Type B pancreatic cell (in vitro differentiated cells): ENCODE measurements around the gene DENND1B. TPM values are rescaled to one million over a fixed set of nuclear protein-coding genes. Genes with fewer than 3 reads are reported as not detected.

ENCODE experiments used
- DNase-seq: peaks from one replicate; pipeline ENCODE4 v3.0.0; 2021; ENCODE audit warnings: mixed read lengths; ENCODE audit not compliant: unreplicated experiment; ENCODE audit errors: extremely low spot score
- H3K27ac Mint-ChIP-seq: 2 replicates; pipeline ENCODE4 v1.8.0; 2021; ENCODE audit warnings: mild to moderate bottlenecking, mixed read lengths
- H3K27me3 Mint-ChIP-seq: 2 replicates; pipeline ENCODE4 v1.8.0; 2021; ENCODE audit warnings: mixed read lengths
- H3K36me3 Mint-ChIP-seq: 2 replicates; pipeline ENCODE4 v1.8.0; 2021; ENCODE audit warnings: mixed read lengths
- H3K4me1 Mint-ChIP-seq: one replicate; pipeline ENCODE4 v1.8.0; 2021; ENCODE audit warnings: mixed read lengths; ENCODE audit not compliant: unreplicated experiment
- H3K4me3 Mint-ChIP-seq: 2 replicates; pipeline ENCODE4 v1.8.0; 2021; ENCODE audit warnings: mild to moderate bottlenecking, mixed read lengths
- H3K9me3 Mint-ChIP-seq: 2 replicates; pipeline ENCODE4 v1.8.0; 2021; ENCODE audit warnings: mixed read lengths
- total RNA-seq: library from RNA; stranded (reverse); gene quantifications from 2 replicates; pipeline ENCODE4 v1.2.1, GENCODE V29; 2021; ENCODE audit warnings: low replicate concordance
- TF ChIP-seq, protein P1 (sequence below): fragments of 200-600 bp; sonication (generic); conservative IDR thresholded peaks from 2 replicates; pipeline ENCODE4 v1.5.0; 2021; ENCODE audit warnings: antibody characterized with exemption, mild to moderate bottlenecking

The DENND1B gene
- total RNA-seq, 1 donor from 2014 or later = 8.7 TPM

DNA sequence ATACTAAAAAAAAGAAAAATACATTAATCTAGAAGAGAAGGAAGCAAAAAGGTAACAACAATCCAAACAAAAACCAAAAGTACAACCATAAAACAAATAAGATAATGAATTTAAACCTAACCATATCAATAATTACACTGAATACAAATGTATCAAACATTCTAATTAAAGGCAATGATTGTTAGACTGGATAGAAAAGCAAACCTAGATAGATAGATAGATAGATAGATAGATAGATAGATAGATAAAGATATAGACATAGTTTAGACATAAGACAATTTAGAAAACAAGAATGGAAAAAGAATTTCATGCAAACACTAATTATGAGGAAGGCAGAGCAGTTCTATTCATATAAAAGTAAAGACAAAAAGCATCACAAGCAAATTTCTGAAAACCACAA, 24.9 kb downstream of the DENND1B start:
- no peak for DNase-seq
- Mint-ChIP-seq H3K4me1 (no peaks in the 10 kb centered on the region), H3K9me3 (peaks cover 4% of the 10 kb centered on the region), H3K36me3 (peaks cover 14% of the 10 kb centered on the region), H3K27ac (no peak overlapping the region), H3K4me3 (no peak overlapping the region), H3K27me3 (no peaks in the 10 kb centered on the region)
- TF ChIP-seq, protein P1, sequence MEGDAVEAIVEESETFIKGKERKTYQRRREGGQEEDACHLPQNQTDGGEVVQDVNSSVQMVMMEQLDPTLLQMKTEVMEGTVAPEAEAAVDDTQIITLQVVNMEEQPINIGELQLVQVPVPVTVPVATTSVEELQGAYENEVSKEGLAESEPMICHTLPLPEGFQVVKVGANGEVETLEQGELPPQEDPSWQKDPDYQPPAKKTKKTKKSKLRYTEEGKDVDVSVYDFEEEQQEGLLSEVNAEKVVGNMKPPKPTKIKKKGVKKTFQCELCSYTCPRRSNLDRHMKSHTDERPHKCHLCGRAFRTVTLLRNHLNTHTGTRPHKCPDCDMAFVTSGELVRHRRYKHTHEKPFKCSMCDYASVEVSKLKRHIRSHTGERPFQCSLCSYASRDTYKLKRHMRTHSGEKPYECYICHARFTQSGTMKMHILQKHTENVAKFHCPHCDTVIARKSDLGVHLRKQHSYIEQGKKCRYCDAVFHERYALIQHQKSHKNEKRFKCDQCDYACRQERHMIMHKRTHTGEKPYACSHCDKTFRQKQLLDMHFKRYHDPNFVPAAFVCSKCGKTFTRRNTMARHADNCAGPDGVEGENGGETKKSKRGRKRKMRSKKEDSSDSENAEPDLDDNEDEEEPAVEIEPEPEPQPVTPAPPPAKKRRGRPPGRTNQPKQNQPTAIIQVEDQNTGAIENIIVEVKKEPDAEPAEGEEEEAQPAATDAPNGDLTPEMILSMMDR = no peak

DNA sequence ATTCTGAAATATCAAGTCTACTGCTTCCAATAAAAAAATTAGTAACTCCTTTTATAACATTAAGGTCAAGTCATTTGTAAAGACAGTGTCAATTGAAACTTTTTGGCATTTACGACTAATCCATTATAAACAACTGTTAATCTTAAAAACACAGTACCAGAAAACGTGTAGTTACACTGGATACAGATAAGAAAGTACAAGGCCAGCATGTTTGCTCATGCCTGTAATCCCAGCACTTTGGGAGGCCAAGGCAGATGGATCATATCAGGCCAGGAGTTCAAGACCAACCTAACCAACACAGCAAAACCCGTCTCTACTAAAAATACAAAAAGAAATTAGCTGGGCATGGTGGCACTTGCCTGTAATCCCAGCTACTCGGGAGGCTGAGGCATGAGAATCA, 29.4 kb downstream of the DENND1B start:
- Mint-ChIP-seq H3K36me3 (peaks cover 8% of the 10 kb centered on the region), H3K27ac (no peak overlapping the region), H3K4me1 (no peaks in the 10 kb centered on the region), H3K27me3 (no peaks in the 10 kb centered on the region), H3K9me3 (peaks cover 4% of the 10 kb centered on the region), H3K4me3 (no peak overlapping the region)
- DNase-seq = no peak
- TF ChIP-seq, protein P1 = no peak

- TF ChIP-seq, protein P1 = no peak
- DNase-seq = no peak
- no peaks in the 10 kb centered on the region for H3K4me1 Mint-ChIP-seq
- no peak overlapping the region for H3K4me3 Mint-ChIP-seq
- H3K27me3 Mint-ChIP-seq = no peaks in the 10 kb centered on the region
- peaks cover 4% of the 10 kb centered on the region for H3K36me3 Mint-ChIP-seq
- no peak overlapping the region for H3K27ac Mint-ChIP-seq
- peaks cover 4% of the 10 kb centered on the region for H3K9me3 Mint-ChIP-seq
These were observed 30.3 kb downstream of the DENND1B start for GRCh38 chr1:197744979-197745378.

GRCh38 chr1:197743578-197743977, 31.7 kb downstream of the DENND1B start:
- no peaks in the 10 kb centered on the region for H3K27me3 Mint-ChIP-seq
- H3K27ac Mint-ChIP-seq = no peak overlapping the region
- peaks cover 4% of the 10 kb centered on the region for H3K9me3 Mint-ChIP-seq
- H3K4me3 Mint-ChIP-seq = no peak overlapping the region
- H3K36me3 Mint-ChIP-seq = peaks cover 4% of the 10 kb centered on the region
- TF ChIP-seq, protein P1 = no peak
- H3K4me1 Mint-ChIP-seq = no peaks in the 10 kb centered on the region
- no peak for DNase-seq

- H3K4me1 Mint-ChIP-seq = peaks cover 5% of the 10 kb centered on the region
- H3K4me3 Mint-ChIP-seq = no peak overlapping the region
- H3K27me3 Mint-ChIP-seq = no peaks in the 10 kb centered on the region
- H3K27ac Mint-ChIP-seq = no peak overlapping the region
- TF ChIP-seq, protein P1 = no peak
- peaks cover 4% of the 10 kb centered on the region for H3K36me3 Mint-ChIP-seq
- DNase-seq = no peak
- peaks cover 4% of the 10 kb centered on the region for H3K9me3 Mint-ChIP-seq
These were observed 34.3 kb downstream of the DENND1B start for GRCh38 chr1:197740992-197741391.

GRCh38 chr1:197738927-197739326, 36.4 kb downstream of the DENND1B start:
- no peaks in the 10 kb centered on the region for H3K27me3 Mint-ChIP-seq
- H3K9me3 Mint-ChIP-seq = peaks cover 4% of the 10 kb centered on the region
- no peak overlapping the region for H3K27ac Mint-ChIP-seq
- peaks cover 5% of the 10 kb centered on the region for H3K4me1 Mint-ChIP-seq
- H3K36me3 Mint-ChIP-seq = peaks cover under 1% of the 10 kb centered on the region
- no peak overlapping the region for H3K4me3 Mint-ChIP-seq
- TF ChIP-seq, protein P1 = no peak
- DNase-seq = no peak
